Ishikawa (cell line): Measurements from ENCODE around the gene PDZK1IP1.

Experiments
- EP300 ChIP-seq: IDR thresholded peaks from 2 replicates; pipeline ENCODE4 v1.6.1; 2012; ENCODE audit warnings: borderline replicate concordance
- MAX ChIP-seq: IDR thresholded peaks from 2 replicates; pipeline ENCODE4 v1.6.1; 2012
- RAD21 ChIP-seq: IDR thresholded peaks from 2 replicates; pipeline ENCODE4 v1.6.1; 2012; ENCODE audit warnings: low read depth
- REST ChIP-seq: IDR thresholded peaks from 2 replicates; pipeline ENCODE4 v1.6.1; 2012; ENCODE audit warnings: low read depth, mild to moderate bottlenecking
- TCF12 ChIP-seq: IDR thresholded peaks from 2 replicates; pipeline ENCODE4 v1.6.1; 2012; ENCODE audit warnings: low read depth
- YY1 ChIP-seq: IDR thresholded peaks from 2 replicates; pipeline ENCODE4 v1.6.1; 2012; ENCODE audit warnings: low read depth

GRCh38 chr1:47187231-47187925 is 2.5 kb downstream of the PDZK1IP1 start:
- TF ChIP-seq EP300 (no peak), MAX (no peak), REST (no peak), TCF12 (no peak), RAD21 (no peak), YY1 (no peak)
